GM12878 (cell line): ENCODE results near the gene MDM4. TPM values are rescaled to one million over a fixed set of nuclear protein-coding genes. Genes with fewer than 3 reads are reported as not detected.

Source experiments
- ATAC-seq: fragments of 200-7000 bp; cut with Tn5 transposase; 3 replicates; pipeline ENCODE4 v1.9.1; 2020; ENCODE audit warnings: mild to moderate bottlenecking, moderate library complexity
- BruUV-seq: library from RNA; stranded (reverse); fragments of 400-500 nt; replicated peaks from 2 replicates; lab custom pipeline; 2021; lab: Mats Ljungman, UMichigan
- CTCF ChIA-PET: fragments of 300-600 bp; sonication (Branson Sonifier 250); formaldehyde crosslinking; extraction: SDS; loops from one replicate; lab custom pipeline; 2021; ENCODE audit warnings: inconsistent platforms; lab: Yijun Ruan, JAX
- POLR2A ChIA-PET: fragments of 350-600 bp; formaldehyde crosslinking; extraction: SDS; loops from one replicate; lab custom pipeline; 2021; ENCODE audit warnings: inconsistent platforms; lab: Charles Lee
- RAD21 ChIA-PET: fragments of 300-600 bp; sonication (Branson Sonifier 250); formaldehyde crosslinking; loops from one replicate; lab custom pipeline; 2023; ENCODE audit warnings: antibody characterized with exemption; ENCODE audit not compliant: unreplicated experiment; lab: Charles Lee
- SMC1A ChIA-PET: fragments of 300-600 bp; sonication (Branson Sonifier 250); formaldehyde crosslinking; loops from one replicate; lab custom pipeline; 2023; ENCODE audit not compliant: unreplicated experiment, uncharacterized antibody; lab: Charles Lee
- DNase-seq: peaks from one replicate; pipeline ENCODE4 v3.0.0-alpha.2; 2011; ENCODE audit warnings: low read depth, low spot score
- FAIRE-seq: peaks from 3 replicates; lab custom pipeline; 2011; peaks lifted over from hg19 to GRCh38; lab: Jason Lieb, UNC
- H2AFZ ChIP-seq: 2 replicates; pipeline ENCODE4 v1.6.0; 2011; ENCODE audit warnings: low read depth, low read length, control low read depth; ENCODE audit not compliant: control insufficient read depth
- H3K27ac ChIP-seq: 2 replicates; pipeline ENCODE4 v1.5.1; 2011; ENCODE audit warnings: control low read depth; ENCODE audit not compliant: control insufficient read depth, insufficient read depth
- H3K27me3 ChIP-seq, 2 experiments: replicated peaks in 1 of 2; 2 replicates each; pipeline versions ENCODE4 v1.6.0 to v1.6.1; 2011; ENCODE audit warnings: low read length in 1 of 2; ENCODE audit not compliant: control insufficient read depth in 2 of 2, insufficient read depth in 2 of 2
- H3K36me3 ChIP-seq, 2 experiments: 2 replicates each; pipeline ENCODE4 v1.5.1; 2011; ENCODE audit warnings: low read length in 1 of 2; ENCODE audit not compliant: control insufficient read depth in 2 of 2, insufficient read depth in 2 of 2
- H3K4me1 ChIP-seq: 2 replicates; pipeline ENCODE4 v1.6.1; 2011; ENCODE audit warnings: mild to moderate bottlenecking, low read length, moderate library complexity, mixed read lengths; ENCODE audit not compliant: control insufficient read depth, insufficient read depth
- H3K4me2 ChIP-seq: 2 replicates; pipeline ENCODE4 v1.6.0; 2011; ENCODE audit warnings: control low read depth; ENCODE audit not compliant: control insufficient read depth, insufficient read depth
- H3K4me3 ChIP-seq: fragments of 200-600 bp; sonication (generic); 2 replicates; pipeline ENCODE4 v1.5.1; 2016
- H3K79me2 ChIP-seq: 2 replicates; pipeline ENCODE4 v1.6.0; 2011; ENCODE audit warnings: low read length; ENCODE audit not compliant: control insufficient read depth, insufficient read depth
- H3K9ac ChIP-seq: 2 replicates; pipeline ENCODE4 v1.8.0; 2011; ENCODE audit warnings: low read length, control low read depth, mixed read lengths; ENCODE audit not compliant: control insufficient read depth, insufficient read depth
- H3K9me3 ChIP-seq: replicated peaks from 3 replicates; pipeline ENCODE4 v1.5.1; 2011; ENCODE audit warnings: mild to moderate bottlenecking, low read length; ENCODE audit not compliant: control insufficient read depth, insufficient read depth
- H4K20me1 ChIP-seq: 2 replicates; pipeline ENCODE4 v1.6.0; 2011; ENCODE audit not compliant: control insufficient read depth, insufficient read depth
- CHD4 ChIP-seq: fragments of 200-600 bp; sonication (generic); IDR thresholded peaks from 2 replicates; pipeline ENCODE4 v1.6.1; 2016; ENCODE audit warnings: mild to moderate bottlenecking
- FOXM1 ChIP-seq: IDR thresholded peaks from 2 replicates; pipeline ENCODE4 v1.6.1; 2012; ENCODE audit warnings: low read depth, mild to moderate bottlenecking, inconsistent platforms, low read length, moderate library complexity
- HDAC6 ChIP-seq: fragments of 200-600 bp; sonication (generic); IDR thresholded peaks from one replicate; pipeline ENCODE4 v1.8.0; 2017; ENCODE audit warnings: antibody characterized with exemption; ENCODE audit not compliant: unreplicated experiment
- LARP7 ChIP-seq: fragments of 450-650 bp; IDR thresholded peaks from 2 replicates; pipeline ENCODE4 v1.6.1; 2017; ENCODE audit warnings: mild to moderate bottlenecking
- MTA2 ChIP-seq: fragments of 450-650 bp; IDR thresholded peaks from 2 replicates; pipeline ENCODE4 v1.6.1; 2016; ENCODE audit warnings: low read depth, mild to moderate bottlenecking, moderate library complexity
- NFIC ChIP-seq: IDR thresholded peaks from 2 replicates; pipeline ENCODE4 v1.6.1; 2012; ENCODE audit warnings: low read depth, mild to moderate bottlenecking, inconsistent platforms, low read length, moderate library complexity
- POLR2A ChIP-seq: IDR thresholded peaks from 2 replicates; pipeline ENCODE4 v1.6.1; 2011; ENCODE audit warnings: low read depth, mild to moderate bottlenecking, low read length
- TCF3 ChIP-seq: IDR thresholded peaks from 2 replicates; pipeline ENCODE4 v1.6.1; 2012; ENCODE audit warnings: low read depth, mild to moderate bottlenecking, low read length, borderline replicate concordance; ENCODE audit not compliant: insufficient read depth
- ZNF622 ChIP-seq: fragments of 450-650 bp; IDR thresholded peaks from 2 replicates; pipeline ENCODE4 v1.6.1; 2017; ENCODE audit warnings: mild to moderate bottlenecking, inconsistent platforms
- WGBS: methylation state at CpG from one replicate; pipeline ENCODE4 v1.1.6; 2016; ENCODE audit warnings: low lambda C conversion rate; ENCODE audit not compliant: insufficient replicate concordance, insufficient coverage; ENCODE audit errors: missing lambda C conversion rate; 5-methylcytosine and 5-hydroxymethylcytosine counted together
- in situ Hi-C: fragments of 300-500 bp; cut with MboI; formaldehyde crosslinking; loops from 9 replicates; pipeline ENCODE4 v1.14.3; 2018; ENCODE audit warnings: mixed read lengths
- intact Hi-C: fragments of 100-400 bp; cut with micrococcal nuclease; formaldehyde crosslinking; loops from one replicate; pipeline ENCODE4 v1.14.2; 2022; ENCODE audit not compliant: unreplicated experiment
- polyA plus RNA-seq, 11 experiments: library from polyadenylated mRNA; depleted of rRNA in 4 of 11; unstranded in 6 of 11; stranded (reverse) in 5 of 11; fragments of >200 nt; fragmentation: Nextera tagmentation in 4 of 11; fragmentation: Illumina TruSeq in 1 of 11; extraction: Ambion mirVana in 4 of 11; extraction: Trizol in 1 of 11; gene quantifications; 1 replicate in 1 of 11; 2 replicates in 10 of 11; pipeline versions ENCODE4 v1.2.1 to v1.2.3, GENCODE V29; 2011 to 2016; ENCODE audit warnings: inconsistent platforms in 2 of 11, missing spikeins in 2 of 11, low read depth in 1 of 11
- total RNA-seq, 4 experiments: library from RNA; depleted of rRNA in 3 of 4; stranded (reverse); fragments of >200 nt in 3 of 4; fragmentation: Illumina TruSeq in 1 of 4; extraction: Trizol in 1 of 4; gene quantifications; 2 replicates each; pipeline versions ENCODE4 v1.2.1 to v1.2.3, GENCODE V29; 2013 to 2021
- TF ChIP-seq, protein P1 (sequence below): fragments of 450-650 bp; IDR thresholded peaks from 2 replicates; pipeline ENCODE4 v1.6.1; 2017; ENCODE audit warnings: mild to moderate bottlenecking
- TF ChIP-seq, protein P2 (sequence below): fragments of 450-650 bp; IDR thresholded peaks from 2 replicates; pipeline ENCODE4 v1.6.1; 2018; ENCODE audit warnings: borderline replicate concordance, mild to moderate bottlenecking; ENCODE audit not compliant: partially characterized antibody
- TF ChIP-seq, protein P3 (sequence below): IDR thresholded peaks from 2 replicates; pipeline ENCODE4 v1.6.1; 2012; ENCODE audit warnings: low read length, inconsistent platforms

MDM4 gene
- total and polyA plus RNA-seq, 10 of the 15 experiments (the other 5 are each of a cell fraction or from before 2014, with no cell fraction given), result 2.5 to 74.4 (median 22.7) TPM

DNA sequence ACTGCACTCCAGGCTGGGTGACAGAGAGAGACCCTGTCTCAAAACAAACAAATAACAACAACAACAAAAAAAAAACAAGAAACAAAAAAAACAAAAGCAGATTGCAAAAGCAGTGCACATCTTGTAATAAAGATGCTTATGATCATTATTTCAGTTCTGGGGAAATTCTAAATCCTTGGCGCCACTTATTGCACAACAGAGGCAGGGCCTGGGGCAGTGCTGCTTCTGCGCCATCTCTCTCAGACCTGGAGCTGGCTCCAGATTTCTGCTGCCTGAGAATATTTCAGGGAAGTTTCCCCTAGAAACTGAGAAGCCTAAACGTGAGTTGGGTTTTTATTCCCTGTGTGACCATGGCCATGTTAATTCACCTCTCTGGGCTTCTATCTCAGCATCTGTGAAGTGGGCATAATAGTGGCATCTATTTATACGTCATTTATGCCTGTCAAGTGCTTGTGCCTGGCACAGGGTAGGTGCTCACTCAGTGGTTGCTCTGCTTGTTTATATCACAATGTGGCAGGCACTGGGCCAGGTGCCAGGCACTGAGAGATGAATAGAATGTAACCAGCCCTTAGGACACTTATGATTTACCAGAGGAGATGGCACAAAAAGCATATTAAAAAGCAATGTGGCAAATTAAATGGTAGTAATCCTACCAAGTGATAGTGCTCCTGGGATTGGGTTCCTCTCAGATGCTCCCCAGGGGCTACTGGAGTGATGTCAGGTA lies 67.9 kb downstream of the MDM4 start (continued):
- TF ChIP-seq, protein P1, sequence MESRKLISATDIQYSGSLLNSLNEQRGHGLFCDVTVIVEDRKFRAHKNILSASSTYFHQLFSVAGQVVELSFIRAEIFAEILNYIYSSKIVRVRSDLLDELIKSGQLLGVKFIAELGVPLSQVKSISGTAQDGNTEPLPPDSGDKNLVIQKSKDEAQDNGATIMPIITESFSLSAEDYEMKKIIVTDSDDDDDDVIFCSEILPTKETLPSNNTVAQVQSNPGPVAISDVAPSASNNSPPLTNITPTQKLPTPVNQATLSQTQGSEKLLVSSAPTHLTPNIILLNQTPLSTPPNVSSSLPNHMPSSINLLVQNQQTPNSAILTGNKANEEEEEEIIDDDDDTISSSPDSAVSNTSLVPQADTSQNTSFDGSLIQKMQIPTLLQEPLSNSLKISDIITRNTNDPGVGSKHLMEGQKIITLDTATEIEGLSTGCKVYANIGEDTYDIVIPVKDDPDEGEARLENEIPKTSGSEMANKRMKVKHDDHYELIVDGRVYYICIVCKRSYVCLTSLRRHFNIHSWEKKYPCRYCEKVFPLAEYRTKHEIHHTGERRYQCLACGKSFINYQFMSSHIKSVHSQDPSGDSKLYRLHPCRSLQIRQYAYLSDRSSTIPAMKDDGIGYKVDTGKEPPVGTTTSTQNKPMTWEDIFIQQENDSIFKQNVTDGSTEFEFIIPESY, result no peak
- TF ChIP-seq FOXM1 (no peak), ZNF622 (no peak), LARP7 (no peak), HDAC6 (no peak)
- TF ChIP-seq, protein P2, sequence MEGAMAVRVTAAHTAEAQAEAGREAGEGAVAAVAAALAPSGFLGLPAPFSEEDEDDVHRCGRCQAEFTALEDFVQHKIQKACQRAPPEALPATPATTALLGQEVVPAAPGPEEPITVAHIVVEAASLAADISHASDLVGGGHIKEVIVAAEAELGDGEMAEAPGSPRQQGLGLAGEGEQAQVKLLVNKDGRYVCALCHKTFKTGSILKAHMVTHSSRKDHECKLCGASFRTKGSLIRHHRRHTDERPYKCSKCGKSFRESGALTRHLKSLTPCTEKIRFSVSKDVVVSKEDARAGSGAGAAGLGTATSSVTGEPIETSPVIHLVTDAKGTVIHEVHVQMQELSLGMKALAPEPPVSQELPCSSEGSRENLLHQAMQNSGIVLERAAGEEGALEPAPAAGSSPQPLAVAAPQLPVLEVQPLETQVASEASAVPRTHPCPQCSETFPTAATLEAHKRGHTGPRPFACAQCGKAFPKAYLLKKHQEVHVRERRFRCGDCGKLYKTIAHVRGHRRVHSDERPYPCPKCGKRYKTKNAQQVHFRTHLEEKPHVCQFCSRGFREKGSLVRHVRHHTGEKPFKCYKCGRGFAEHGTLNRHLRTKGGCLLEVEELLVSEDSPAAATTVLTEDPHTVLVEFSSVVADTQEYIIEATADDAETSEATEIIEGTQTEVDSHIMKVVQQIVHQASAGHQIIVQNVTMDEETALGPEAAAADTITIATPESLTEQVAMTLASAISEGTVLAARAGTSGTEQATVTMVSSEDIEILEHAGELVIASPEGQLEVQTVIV, result no peak

DNA sequence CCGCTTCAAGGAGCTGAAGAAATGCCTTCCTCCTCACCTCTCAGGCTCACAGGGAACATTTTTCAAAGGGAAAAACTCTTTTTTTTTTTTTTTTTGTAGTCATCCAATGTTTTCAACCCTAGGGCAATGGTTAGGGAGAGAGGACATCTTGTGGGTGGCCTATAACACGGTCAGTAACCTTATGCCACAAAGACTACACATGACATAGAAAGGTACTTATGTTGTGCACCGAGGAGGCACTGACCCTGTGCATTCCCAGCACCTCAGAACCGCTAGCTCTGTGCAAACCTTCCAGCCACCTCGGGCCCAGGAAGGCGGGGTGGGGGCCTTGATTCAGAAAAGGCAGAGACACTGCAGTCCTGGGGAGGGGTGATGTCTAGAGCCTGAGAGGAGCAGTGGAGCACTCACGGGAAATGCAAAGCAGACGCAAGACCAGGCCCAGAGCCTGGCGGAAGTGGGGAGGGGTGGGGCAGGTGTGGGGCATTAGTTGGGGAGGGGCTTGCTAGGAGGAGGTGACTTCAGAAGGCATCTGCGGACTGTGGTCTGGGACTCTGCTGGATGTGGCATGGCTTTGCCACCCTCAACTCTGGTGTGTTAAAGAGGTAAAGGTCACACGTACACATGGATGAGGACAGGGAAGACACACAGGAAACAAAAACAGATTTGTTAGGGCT lies 68.6 kb downstream of the MDM4 start:
- Histone ChIP-seq H3K9ac (no peak overlapping the region), H3K27me3 (no peaks in the 10 kb centered on the region), H3K4me2 (no peak overlapping the region), H4K20me1 (no peaks in the 10 kb centered on the region), H3K36me3 (no peaks in the 10 kb centered on the region), H2AFZ (no peak overlapping the region), H3K79me2 (no peaks in the 10 kb centered on the region), H3K4me1 (peaks cover 6% of the 10 kb centered on the region), H3K4me3 (no peak overlapping the region), H3K27ac (no peak overlapping the region), H3K9me3 (no peaks in the 10 kb centered on the region)
- SMC1A ChIA-PET, result no interaction called here
- DNase-seq, result no peak
- FAIRE-seq, result no peak
- CTCF ChIA-PET, result no interaction called here
- RAD21 ChIA-PET, result no interaction called here
- in situ Hi-C loops, result no loop called here
- POLR2A ChIA-PET, result no interaction called here
- 57% methylated on average over 10 of the region's 11 CpGs for WGBS
- intact Hi-C loops, result no loop called here
- TF ChIP-seq, protein P3, sequence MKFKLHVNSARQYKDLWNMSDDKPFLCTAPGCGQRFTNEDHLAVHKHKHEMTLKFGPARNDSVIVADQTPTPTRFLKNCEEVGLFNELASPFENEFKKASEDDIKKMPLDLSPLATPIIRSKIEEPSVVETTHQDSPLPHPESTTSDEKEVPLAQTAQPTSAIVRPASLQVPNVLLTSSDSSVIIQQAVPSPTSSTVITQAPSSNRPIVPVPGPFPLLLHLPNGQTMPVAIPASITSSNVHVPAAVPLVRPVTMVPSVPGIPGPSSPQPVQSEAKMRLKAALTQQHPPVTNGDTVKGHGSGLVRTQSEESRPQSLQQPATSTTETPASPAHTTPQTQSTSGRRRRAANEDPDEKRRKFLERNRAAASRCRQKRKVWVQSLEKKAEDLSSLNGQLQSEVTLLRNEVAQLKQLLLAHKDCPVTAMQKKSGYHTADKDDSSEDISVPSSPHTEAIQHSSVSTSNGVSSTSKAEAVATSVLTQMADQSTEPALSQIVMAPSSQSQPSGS, result no peak
- no peak for TF ChIP-seq MTA2
- no peak for TF ChIP-seq TCF3
- TF ChIP-seq CHD4, result no peak
- TF ChIP-seq NFIC, result no peak
- TF ChIP-seq POLR2A, result no peak
- no peak; the same call in 2 of the 3 replicates for ATAC-seq
- BruUV-seq, result no TSS peak
